MM.1S (cell line): ENCODE results near the gene DENND5B.
"Not testable (repeated sequence)": the region's sequence is repeated elsewhere in the genome, so short reads cannot be mapped to it uniquely, and the experiment has no call there.

Experiments used
- DNase-seq: peaks from one replicate; pipeline ENCODE4 v3.0.0-alpha.2; 2015
- H2AFZ ChIP-seq: fragments of 300-600 bp; sonication (generic); 2 replicates; pipeline ENCODE4 v1.6.0; 2016; ENCODE audit warnings: antibody characterized with exemption, low read length
- H3F3A ChIP-seq: fragments of 300-600 bp; sonication (generic); 2 replicates; pipeline ENCODE4 v1.6.1; 2016; ENCODE audit warnings: mild to moderate bottlenecking, antibody characterized with exemption, low read length, moderate library complexity, mixed read lengths; ENCODE audit not compliant: insufficient read depth
- H3K27ac ChIP-seq: fragments of 300-600 bp; sonication (generic); 2 replicates; pipeline ENCODE4 v1.5.1; 2016; ENCODE audit warnings: mild to moderate bottlenecking, low read length
- H3K27me3 ChIP-seq: fragments of 300-600 bp; sonication (generic); replicated peaks from 2 replicates; pipeline ENCODE4 v1.6.0; 2016; ENCODE audit warnings: low read length; ENCODE audit not compliant: insufficient read depth
- H3K36me3 ChIP-seq: fragments of 300-600 bp; sonication (generic); replicated peaks from 2 replicates; pipeline ENCODE4 v1.6.1; 2016; ENCODE audit warnings: mild to moderate bottlenecking, low read length, mixed read lengths; ENCODE audit not compliant: insufficient read depth
- H3K4me1 ChIP-seq: fragments of 300-600 bp; sonication (generic); 2 replicates; pipeline ENCODE4 v1.6.1; 2016; ENCODE audit warnings: low read length, mixed read lengths
- H3K4me2 ChIP-seq: fragments of 300-600 bp; sonication (generic); 2 replicates; pipeline ENCODE4 v1.6.0; 2016; ENCODE audit warnings: low read depth, low read length
- H3K4me3 ChIP-seq: fragments of 300-600 bp; sonication (generic); 2 replicates; pipeline ENCODE4 v1.5.1; 2016; ENCODE audit warnings: low read length, mixed read lengths
- H3K79me2 ChIP-seq: fragments of 300-600 bp; sonication (generic); 2 replicates; pipeline ENCODE4 v1.6.1; 2016; ENCODE audit warnings: mixed run types, low read length, mixed read lengths
- H3K9ac ChIP-seq: fragments of 300-600 bp; sonication (generic); 2 replicates; pipeline ENCODE4 v1.6.1; 2016; ENCODE audit warnings: low read length, mixed read lengths
- H3K9me2 ChIP-seq: fragments of 300-600 bp; sonication (generic); replicated peaks from 2 replicates; pipeline ENCODE4 v1.6.1; 2016; ENCODE audit warnings: mild to moderate bottlenecking, low read length, mixed read lengths; ENCODE audit not compliant: insufficient read depth
- H3K9me3 ChIP-seq: fragments of 300-600 bp; sonication (generic); replicated peaks from 2 replicates; pipeline ENCODE4 v1.6.1; 2016; ENCODE audit warnings: mild to moderate bottlenecking, low read length, mixed read lengths; ENCODE audit not compliant: insufficient read depth
- H4K20me1 ChIP-seq: fragments of 300-600 bp; sonication (generic); 2 replicates; pipeline ENCODE4 v1.6.1; 2016; ENCODE audit warnings: mild to moderate bottlenecking, low read length, moderate library complexity, mixed read lengths; ENCODE audit not compliant: insufficient read depth
- EZH2 ChIP-seq: fragments of 300-600 bp; sonication (generic); optimal IDR thresholded peaks from 2 replicates; pipeline ENCODE3; 2017; ENCODE audit warnings: low read depth, mild to moderate bottlenecking, antibody characterized with exemption, low read length, mixed read lengths
- EZH2phosphoT487 ChIP-seq: fragments of 300-600 bp; sonication (generic); IDR thresholded peaks from 2 replicates; pipeline ENCODE4 v1.6.1; 2018; ENCODE audit warnings: antibody characterized with exemption, low read length
- TF ChIP-seq, protein P1 (sequence below): fragments of 300-600 bp; sonication (generic); IDR thresholded peaks from 2 replicates; pipeline ENCODE4 v1.5.1; 2016; ENCODE audit warnings: antibody characterized with exemption, low read length, mixed read lengths

Gene DENND5B

DNA sequence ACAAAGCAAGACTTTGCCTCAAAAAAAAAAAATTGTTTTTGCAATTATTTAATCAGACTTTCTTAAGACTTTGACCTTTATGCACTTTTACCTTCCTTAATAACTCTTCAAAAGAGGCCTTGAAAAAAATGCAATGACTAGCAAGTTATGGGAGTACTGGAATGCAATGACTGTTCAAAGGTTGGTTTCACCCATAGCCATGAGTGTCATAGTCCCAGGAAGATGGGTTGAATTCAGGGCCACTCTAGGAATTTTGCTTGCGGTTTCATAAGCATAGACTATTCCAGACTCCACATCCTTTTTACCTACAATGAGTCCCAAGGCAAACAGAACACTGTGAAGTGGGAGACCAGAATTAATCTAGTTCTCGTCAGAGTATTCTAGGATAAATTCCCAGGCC is 29.4 kb upstream of the DENND5B start:
- no peak overlapping the region for H2AFZ ChIP-seq
- no peaks in the 10 kb centered on the region for H3K27me3 ChIP-seq
- no peak overlapping the region for H3K9ac ChIP-seq
- no peaks in the 10 kb centered on the region for H3F3A ChIP-seq
- TF ChIP-seq, protein P1, sequence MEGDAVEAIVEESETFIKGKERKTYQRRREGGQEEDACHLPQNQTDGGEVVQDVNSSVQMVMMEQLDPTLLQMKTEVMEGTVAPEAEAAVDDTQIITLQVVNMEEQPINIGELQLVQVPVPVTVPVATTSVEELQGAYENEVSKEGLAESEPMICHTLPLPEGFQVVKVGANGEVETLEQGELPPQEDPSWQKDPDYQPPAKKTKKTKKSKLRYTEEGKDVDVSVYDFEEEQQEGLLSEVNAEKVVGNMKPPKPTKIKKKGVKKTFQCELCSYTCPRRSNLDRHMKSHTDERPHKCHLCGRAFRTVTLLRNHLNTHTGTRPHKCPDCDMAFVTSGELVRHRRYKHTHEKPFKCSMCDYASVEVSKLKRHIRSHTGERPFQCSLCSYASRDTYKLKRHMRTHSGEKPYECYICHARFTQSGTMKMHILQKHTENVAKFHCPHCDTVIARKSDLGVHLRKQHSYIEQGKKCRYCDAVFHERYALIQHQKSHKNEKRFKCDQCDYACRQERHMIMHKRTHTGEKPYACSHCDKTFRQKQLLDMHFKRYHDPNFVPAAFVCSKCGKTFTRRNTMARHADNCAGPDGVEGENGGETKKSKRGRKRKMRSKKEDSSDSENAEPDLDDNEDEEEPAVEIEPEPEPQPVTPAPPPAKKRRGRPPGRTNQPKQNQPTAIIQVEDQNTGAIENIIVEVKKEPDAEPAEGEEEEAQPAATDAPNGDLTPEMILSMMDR: no peak
- TF ChIP-seq EZH2phosphoT487: no peak
- TF ChIP-seq EZH2: no peak
- H3K36me3 ChIP-seq: no peaks in the 10 kb centered on the region
- H3K4me2 ChIP-seq: no peak overlapping the region
- H3K9me2 ChIP-seq: no peaks in the 10 kb centered on the region
- H3K27ac ChIP-seq: no peak overlapping the region
- no peak for DNase-seq
- H3K4me3 ChIP-seq: no peak overlapping the region
- H4K20me1 ChIP-seq: no peaks in the 10 kb centered on the region
- no peaks in the 10 kb centered on the region for H3K79me2 ChIP-seq
- peaks cover 7% of the 10 kb centered on the region; the same call in 1 of the 2 replicates for H3K4me1 ChIP-seq
- no peaks in the 10 kb centered on the region for H3K9me3 ChIP-seq

DNA sequence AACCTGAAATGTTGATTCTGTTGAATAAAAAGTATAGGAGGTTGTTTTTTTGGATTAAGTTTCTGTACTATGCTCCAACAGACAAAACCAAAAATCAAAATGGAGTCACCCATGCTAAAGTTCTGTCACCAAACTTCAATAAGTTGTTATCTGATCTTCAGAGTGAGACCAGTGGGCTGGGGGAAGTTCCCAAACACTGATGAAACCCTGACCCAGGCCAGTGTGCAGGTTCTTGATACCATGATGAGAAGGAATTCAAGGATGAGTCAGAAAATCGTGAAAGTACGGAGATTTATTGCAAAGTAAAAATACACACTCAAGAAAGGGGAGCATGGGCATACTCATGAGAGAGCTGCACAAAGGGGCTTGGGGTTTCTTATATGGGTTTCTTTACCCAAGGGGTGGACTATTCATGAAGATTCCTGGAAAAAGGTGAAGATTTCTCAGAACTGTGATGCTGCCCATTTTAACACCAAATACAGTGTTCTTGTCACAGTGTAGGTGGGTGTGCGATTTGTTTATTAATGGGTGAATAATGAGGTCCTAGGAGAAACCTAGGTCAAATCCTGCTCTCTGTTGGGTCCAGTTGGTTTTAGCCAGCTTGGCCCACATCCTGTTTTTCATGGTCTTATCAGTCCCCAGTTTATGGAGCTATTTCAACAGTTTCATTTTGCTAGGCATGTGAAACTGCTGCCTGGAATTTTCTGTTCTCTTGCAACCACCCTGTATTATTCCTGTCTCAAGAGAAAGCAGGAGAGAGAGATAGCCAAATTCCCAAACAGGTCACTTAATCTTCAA is 27.5 kb upstream of the DENND5B start:
- no peak overlapping the region for H3K4me3 ChIP-seq
- no peak for DNase-seq

DNA sequence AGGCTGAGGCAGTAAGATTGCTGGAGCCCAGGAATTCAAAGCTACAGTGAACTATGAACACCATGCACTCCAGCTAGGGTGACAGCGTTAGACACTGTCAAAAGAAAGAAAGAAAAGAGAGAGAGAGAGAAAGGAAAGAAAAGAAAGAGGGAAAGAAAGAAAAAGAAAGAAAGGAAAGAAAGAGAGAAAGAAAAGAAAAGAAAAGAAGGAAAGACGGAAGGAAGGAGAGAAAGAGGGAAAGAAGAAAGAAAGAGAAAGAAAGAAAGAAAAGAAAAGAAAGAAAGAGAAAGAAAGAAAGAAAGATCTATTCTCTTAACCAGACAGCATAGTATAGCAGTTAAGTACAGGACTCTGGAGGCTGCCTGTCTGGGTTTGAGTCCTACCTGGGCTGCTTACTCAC is 21.9 kb upstream of the DENND5B start:
- H3K9me3 ChIP-seq: 0 out of 2 replicates have a peak, but pooled peaks cover 3% of the 10 kb centered on the region
- no peak for DNase-seq
- no peaks in the 10 kb centered on the region for H3K4me1 ChIP-seq
- H4K20me1 ChIP-seq: no peaks in the 10 kb centered on the region
- no peaks in the 10 kb centered on the region for H3K27me3 ChIP-seq
- no peaks in the 10 kb centered on the region for H3K36me3 ChIP-seq
- H3K9me2 ChIP-seq: no peaks in the 10 kb centered on the region
- H3K4me3 ChIP-seq: no peak overlapping the region
- no peak overlapping the region for H2AFZ ChIP-seq
- H3K4me2 ChIP-seq: no peak overlapping the region
- TF ChIP-seq EZH2 (no peak), EZH2phosphoT487 (no peak)
- TF ChIP-seq, protein P1: no peak
- H3F3A ChIP-seq: no peaks in the 10 kb centered on the region
- H3K79me2 ChIP-seq: no peaks in the 10 kb centered on the region
- no peak overlapping the region for H3K27ac ChIP-seq
- H3K9ac ChIP-seq: no peak overlapping the region

More for the DNA sequence above, 27.5 kb upstream of the DENND5B start:
- Histone ChIP-seq H3K9ac (no peak overlapping the region), H3K27ac (no peak overlapping the region), H3K4me2 (peak overlapping the region; percentile 1; the same call in 1 of the 2 replicates), H3F3A (no peaks in the 10 kb centered on the region), H3K27me3 (no peaks in the 10 kb centered on the region), H3K36me3 (no peaks in the 10 kb centered on the region), H3K9me3 (no peaks in the 10 kb centered on the region), H4K20me1 (no peaks in the 10 kb centered on the region), H2AFZ (no peak overlapping the region), H3K9me2 (no peaks in the 10 kb centered on the region), H3K79me2 (no peaks in the 10 kb centered on the region), H3K4me1 (peaks cover 7% of the 10 kb centered on the region; the same call in 1 of the 2 replicates)
- TF ChIP-seq EZH2phosphoT487: no peak
- TF ChIP-seq, protein P1: no peak

DNA sequence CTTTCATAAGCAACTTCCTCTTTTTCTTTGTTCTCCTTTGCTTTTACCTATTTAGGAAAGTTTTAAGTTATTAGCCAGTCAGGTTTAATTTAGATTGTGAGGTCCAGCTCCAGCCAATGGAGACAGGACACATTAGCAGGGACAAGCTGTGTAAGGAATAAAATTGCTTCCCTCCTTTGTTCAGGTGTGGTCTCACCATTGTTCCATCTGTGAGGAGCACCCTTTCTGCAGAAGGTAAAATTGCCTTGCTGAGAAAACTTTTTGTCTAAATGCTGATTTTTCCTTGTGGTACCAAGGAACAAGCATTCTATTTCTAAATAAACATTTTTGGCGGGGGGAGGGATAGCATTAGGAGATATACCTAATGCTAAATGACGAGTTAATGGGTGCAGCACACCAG is 17.4 kb upstream of the DENND5B start:
- not testable (repeated sequence) for H2AFZ ChIP-seq, DNase-seq, H3K9me2 ChIP-seq, H3K9me3 ChIP-seq, H3K27me3 ChIP-seq, H3K9ac ChIP-seq, H3K4me2 ChIP-seq, H3K4me3 ChIP-seq, H4K20me1 ChIP-seq, H3K36me3 ChIP-seq, H3K4me1 ChIP-seq, H3K79me2 ChIP-seq, H3K27ac ChIP-seq
- peaks cover 11% of the 10 kb centered on the region for H3F3A ChIP-seq
